Fibroblast of villous mesenchyme (primary cell): ENCODE measurements around the gene ANTKMT. TPM values are rescaled to one million over a fixed set of nuclear protein-coding genes. Genes with fewer than 3 reads are reported as not detected.

Experiments used
- DNase-seq: peaks from one replicate; pipeline ENCODE4 v3.0.0-alpha.2; 2010; ENCODE audit warnings: low read depth
- H3K4me3 ChIP-seq: 2 replicates; pipeline ENCODE4 v1.5.1; 2011; ENCODE audit warnings: low read depth, mild to moderate bottlenecking, low read length
- total RNA-seq: library from RNA; depleted of rRNA; stranded (reverse); fragments of >200 nt; gene quantifications from 2 replicates; pipeline ENCODE4 v1.2.3, GENCODE V29; 2012
- TF ChIP-seq, protein P1 (sequence below): IDR thresholded peaks from 2 replicates; pipeline ENCODE4 v1.5.1; 2012; ENCODE audit warnings: low read depth, mild to moderate bottlenecking, low read length; ENCODE audit not compliant: insufficient read depth

Gene ANTKMT
- total RNA-seq, 1 donor, result 19.4 TPM

DNA sequence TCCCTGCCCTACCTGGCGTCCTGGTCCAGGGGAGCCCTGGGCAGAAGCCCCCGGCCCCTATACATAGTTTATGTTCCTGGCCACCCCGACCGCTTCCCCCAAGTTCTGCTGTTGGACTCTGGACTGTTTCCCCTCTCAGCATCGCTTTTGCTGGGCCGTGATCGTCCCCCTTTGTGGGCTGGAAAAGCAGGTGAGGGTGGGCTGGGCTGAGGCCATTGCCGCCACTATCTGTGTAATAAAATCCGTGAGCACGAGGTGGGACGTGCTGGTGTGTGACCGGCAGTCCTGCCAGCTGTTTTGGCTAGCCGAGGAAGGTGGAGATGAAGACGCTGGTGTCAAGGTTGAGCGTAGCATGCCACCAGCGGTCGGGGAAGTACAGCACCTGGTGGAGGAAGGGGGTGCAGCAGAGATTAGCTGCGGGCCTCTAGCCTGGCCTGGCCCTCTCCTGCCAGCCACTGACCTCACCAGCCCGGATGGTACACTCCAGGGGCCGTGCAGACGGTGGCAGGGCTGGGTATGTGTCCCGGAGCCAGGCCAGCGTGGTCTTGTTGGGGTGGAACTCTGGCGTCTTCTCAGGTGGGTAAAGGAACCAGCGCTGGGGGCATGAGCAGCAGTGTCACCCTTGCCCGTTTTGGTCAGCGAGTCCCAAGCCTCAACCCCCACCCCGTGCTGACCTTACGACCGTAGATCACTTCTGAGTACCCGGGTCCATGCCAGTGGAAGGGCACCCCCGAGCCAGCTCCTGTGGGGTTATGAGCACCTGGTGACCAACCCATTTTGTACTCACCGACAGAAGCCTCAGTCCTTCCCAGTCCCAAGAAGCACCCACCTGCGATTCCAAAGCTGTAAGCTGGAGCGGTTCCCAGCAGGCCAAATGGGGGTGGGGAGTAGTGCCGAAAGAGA is 38.2 kb upstream of the ANTKMT start:
- TF ChIP-seq, protein P1, sequence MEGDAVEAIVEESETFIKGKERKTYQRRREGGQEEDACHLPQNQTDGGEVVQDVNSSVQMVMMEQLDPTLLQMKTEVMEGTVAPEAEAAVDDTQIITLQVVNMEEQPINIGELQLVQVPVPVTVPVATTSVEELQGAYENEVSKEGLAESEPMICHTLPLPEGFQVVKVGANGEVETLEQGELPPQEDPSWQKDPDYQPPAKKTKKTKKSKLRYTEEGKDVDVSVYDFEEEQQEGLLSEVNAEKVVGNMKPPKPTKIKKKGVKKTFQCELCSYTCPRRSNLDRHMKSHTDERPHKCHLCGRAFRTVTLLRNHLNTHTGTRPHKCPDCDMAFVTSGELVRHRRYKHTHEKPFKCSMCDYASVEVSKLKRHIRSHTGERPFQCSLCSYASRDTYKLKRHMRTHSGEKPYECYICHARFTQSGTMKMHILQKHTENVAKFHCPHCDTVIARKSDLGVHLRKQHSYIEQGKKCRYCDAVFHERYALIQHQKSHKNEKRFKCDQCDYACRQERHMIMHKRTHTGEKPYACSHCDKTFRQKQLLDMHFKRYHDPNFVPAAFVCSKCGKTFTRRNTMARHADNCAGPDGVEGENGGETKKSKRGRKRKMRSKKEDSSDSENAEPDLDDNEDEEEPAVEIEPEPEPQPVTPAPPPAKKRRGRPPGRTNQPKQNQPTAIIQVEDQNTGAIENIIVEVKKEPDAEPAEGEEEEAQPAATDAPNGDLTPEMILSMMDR, result no peak
- no peak for DNase-seq
- H3K4me3 ChIP-seq, result peak overlapping the region; percentile 60

DNA sequence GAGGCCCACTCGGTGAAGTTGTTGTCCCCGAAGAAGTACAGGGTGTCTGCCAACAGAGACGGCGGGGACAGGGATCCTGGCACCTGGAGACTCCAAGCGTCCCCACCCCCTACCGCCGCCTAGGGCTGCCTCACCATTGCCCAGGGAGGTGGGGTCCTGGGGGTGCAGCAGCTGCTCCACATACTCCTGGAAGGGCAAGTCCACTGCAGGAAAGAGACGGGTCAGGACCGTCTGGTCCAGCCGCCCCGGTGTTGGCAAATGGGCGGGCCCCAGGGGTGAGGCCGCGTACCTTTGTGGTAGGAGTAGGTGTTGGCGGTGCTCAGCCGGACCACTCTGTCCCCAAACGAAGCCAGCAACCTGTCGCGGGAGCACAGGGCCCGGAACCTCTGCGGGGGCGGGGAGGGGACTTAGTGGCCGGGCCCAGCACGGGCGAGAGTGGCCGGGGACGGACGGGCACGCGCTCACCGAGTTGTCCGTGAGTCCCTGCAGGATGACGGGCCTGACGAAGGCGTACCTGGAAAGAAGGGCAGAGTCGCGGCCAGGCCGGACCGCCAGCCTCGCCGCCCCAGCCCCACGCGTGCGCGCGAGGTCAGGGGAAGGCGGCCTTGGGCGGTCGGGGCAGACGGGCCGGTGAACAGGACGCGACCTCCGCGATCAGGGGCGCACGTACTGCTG is 37.4 kb upstream of the ANTKMT start:
- peak overlapping the region; percentile 60 for H3K4me3 ChIP-seq
- TF ChIP-seq, protein P1, result no peak
- DNase-seq, result no peak

DNA sequence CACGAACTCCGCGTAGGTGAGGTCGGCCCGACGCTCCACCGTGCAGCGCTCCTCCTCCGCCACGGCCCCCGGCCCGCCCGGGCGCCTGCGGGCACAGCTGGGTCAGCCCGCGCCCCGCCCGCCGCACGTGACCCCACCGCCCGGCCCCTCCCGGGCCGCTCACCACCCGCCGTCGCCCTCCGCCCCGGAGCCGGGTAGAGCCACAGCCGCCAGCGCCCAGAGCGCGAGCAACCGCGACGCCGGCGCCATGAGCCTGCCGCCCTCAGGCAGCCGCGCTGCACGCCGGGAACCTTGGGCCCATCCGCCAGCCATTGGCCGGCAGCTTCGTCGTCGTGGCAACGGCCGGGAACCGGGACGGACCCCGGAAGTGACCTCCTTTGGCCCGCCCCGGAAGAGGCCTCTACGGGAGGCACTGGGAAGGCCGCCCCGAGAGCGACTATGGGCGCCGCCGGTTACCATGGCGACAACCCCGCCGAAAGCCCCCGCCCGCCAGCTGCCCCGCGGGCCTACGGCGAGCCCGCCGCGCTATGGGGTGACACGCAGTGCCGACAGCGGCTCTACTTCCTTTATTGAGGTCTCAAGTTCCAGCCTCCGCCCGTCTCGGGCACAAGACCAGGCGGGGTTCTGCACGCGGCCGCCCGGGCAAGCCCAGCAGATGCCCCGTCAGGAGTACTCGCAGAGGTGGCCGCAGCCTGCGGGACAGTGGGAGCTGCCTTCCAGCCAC is 36.7 kb upstream of the ANTKMT start, which contains the start of gene JMJD8:
Gene JMJD8 (minus strand): TSS at position 264 of the 724 bp plus-strand sequence. CDS start 15 bp downstream, at position 249.
- peak; percentile 95 for DNase-seq
- peak within 1 kb of the TSS; percentile 60 for H3K4me3 ChIP-seq
- TF ChIP-seq, protein P1, result no peak

DNA sequence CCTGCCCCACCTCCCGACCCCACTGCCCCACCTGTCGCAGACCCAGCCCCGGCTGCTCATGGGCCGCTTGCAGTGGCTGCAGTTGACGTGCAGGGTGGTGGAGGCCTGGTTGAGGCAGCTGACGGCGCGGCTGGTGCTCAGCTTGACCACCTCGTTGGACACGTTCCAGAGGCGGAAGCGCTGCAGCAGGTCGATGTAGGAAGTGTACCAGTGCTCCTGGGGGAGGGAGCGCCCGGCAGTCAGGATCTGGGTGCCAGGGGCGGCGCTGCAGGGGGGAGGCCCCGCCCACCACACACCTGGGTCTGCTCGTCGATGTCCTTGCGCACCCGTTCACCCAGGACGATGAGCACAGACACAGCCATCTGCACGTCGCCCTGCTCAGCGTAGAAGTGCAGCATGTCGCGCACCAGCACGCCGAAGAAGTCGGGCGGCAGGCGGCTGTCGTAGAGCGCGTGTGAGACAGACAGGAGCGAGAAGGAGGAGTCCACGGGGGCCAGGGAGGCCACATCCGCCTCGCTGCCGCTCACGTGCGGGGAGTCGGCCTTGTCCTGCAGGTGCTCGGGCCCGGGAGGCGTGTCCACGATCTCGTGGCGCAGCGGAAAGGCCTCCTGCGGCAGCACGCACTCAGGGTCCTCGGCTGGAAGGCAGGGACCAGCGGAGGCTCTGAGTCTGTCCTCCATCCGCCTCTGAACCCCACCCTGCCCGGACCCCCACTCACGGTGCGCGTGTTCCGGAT is 35.8 kb upstream of the ANTKMT start:
- H3K4me3 ChIP-seq, result no peak overlapping the region
- no peak for DNase-seq
- TF ChIP-seq, protein P1, result no peak

DNA sequence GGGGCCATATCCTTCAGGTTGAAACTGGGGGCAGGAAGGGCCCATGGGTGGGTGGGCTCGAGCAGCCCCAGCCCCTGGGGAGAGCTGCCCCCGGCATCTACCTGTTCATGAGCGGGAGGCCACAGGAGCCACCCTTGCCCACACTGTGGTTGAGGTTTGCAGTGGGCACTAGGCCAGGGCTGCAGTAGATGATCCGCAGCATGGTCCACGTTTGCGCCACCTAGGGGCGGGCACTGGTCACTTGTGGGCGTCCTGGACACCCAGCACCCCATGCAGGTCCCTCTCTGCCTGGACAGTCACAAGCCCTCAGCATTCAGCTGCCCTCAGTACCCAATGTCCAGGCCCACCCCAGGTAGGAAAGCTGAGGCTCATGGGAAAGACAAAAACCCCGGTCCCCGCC is 35.0 kb upstream of the ANTKMT start:
- peak; percentile 40 for DNase-seq
- TF ChIP-seq, protein P1, result peak; percentile 61
- H3K4me3 ChIP-seq, result no peak overlapping the region

DNA sequence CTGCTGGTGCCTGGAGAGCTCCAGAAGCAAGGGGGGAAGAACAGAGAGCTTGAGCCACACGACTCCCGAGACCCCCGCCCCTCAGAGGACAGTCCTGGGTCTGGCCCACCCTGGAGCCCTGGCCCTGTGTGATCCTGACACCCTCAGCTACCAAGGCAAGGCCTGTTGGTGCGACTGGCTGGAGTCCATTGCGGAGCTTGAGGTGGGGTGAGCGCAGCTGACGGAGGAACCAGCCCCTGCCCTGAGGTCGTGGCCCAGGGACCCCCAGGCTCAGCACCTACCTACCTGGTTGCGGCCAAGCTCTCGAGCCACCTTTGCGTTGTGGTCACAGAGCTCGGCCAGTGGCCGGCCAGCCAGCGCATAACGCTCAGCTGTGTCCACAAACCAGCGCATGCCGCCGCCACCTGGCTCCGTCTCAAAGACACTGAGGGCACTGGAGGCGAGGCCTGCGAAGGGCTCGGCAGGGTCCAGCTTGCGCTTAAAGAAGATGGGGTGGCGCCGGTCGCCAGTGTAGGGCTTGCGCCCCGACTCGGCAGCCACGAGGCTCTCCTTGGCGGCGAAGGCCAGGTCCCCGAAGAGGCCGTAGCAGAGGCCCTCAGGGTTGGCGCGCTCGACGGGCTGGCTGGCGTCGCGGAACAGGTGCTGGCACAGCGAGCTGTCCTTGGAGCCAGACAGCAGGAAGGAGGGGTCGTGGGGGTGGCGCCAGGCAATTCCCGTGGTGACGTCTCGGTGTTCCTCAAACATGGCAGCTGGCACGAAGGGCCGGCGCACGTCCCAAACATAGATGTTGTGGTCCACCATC is 34.3 kb upstream of the ANTKMT start:
- DNase-seq, result no peak
- no peak overlapping the region for H3K4me3 ChIP-seq
- TF ChIP-seq, protein P1, result no peak
